Liver (tissue), 9 donors: Measurements from ENCODE around the gene CHN2. TPM values are rescaled to one million over a fixed set of nuclear protein-coding genes. Genes with fewer than 3 reads are reported as not detected.

ENCODE experiments used
- DNase-seq: peaks from one replicate; pipeline ENCODE4 v3.0.0-alpha.2; 2017; ENCODE audit warnings: low spot score
- H3K27ac ChIP-seq, 2 donors: one replicate each; pipeline ENCODE4 v1.7.0; 2013; ENCODE audit warnings: inconsistent platforms in 2 of 2, low read length in 2 of 2, control low read depth in 1 of 2, low read depth in 1 of 2, mild to moderate bottlenecking in 1 of 2
- H3K27me3 ChIP-seq, 4 donors: one replicate each; pipeline versions ENCODE4 v1.6.1 to v1.7.0; 2013; ENCODE audit warnings: low read length in 3 of 4, inconsistent platforms in 1 of 4, mild to moderate bottlenecking in 1 of 4, moderate library complexity in 1 of 4; ENCODE audit not compliant: control insufficient read depth in 4 of 4, insufficient read depth in 4 of 4
- H3K36me3 ChIP-seq, 4 donors: one replicate each; pipeline versions ENCODE4 v1.6.1 to v1.7.0; 2013; ENCODE audit warnings: low read length in 3 of 4, mild to moderate bottlenecking in 3 of 4, low read depth in 1 of 4, moderate library complexity in 1 of 4; ENCODE audit not compliant: control insufficient read depth in 4 of 4, insufficient read depth in 3 of 4
- H3K4me1 ChIP-seq, 4 donors: one replicate each; pipeline versions ENCODE4 v1.6.1 to v1.7.0; 2013; ENCODE audit warnings: low read length in 3 of 4, mild to moderate bottlenecking in 3 of 4, moderate library complexity in 1 of 4; ENCODE audit not compliant: control insufficient read depth in 4 of 4, insufficient read depth in 4 of 4
- H3K4me3 ChIP-seq, 3 donors: one replicate each; pipeline versions ENCODE4 v1.6.1 to v1.7.0; 2013; ENCODE audit warnings: low read length in 3 of 3, control low read depth in 1 of 3, low read depth in 1 of 3, mild to moderate bottlenecking in 1 of 3
- H3K9ac ChIP-seq, 2 donors: one replicate each; pipeline ENCODE4 v1.7.0; 2013; ENCODE audit warnings: low read length in 2 of 2, mild to moderate bottlenecking in 2 of 2, moderate library complexity in 2 of 2, control low read depth in 1 of 2, low read depth in 1 of 2
- H3K9me3 ChIP-seq, 4 donors: one replicate each; pipeline versions ENCODE4 v1.6.1 to v1.7.0; 2013; ENCODE audit warnings: low read length in 3 of 4; ENCODE audit not compliant: control insufficient read depth in 4 of 4
- CTCF ChIP-seq: fragments of 150-350 bp; IDR thresholded peaks from 2 replicates; pipeline ENCODE4 v1.5.1; 2017; ENCODE audit warnings: improper control_type of control experiment, low read depth, low read length; ENCODE audit not compliant: missing input control
- FOXA2 ChIP-seq: IDR thresholded peaks from 2 replicates; pipeline ENCODE4 v1.6.1; 2016; ENCODE audit warnings: antibody characterized with exemption
- GABPA ChIP-seq, 2 donors: IDR thresholded peaks in 1 of 2; conservative IDR thresholded peaks in 1 of 2; 2 replicates each; pipeline ENCODE4 v1.6.1; 2016; ENCODE audit warnings: antibody characterized with exemption in 2 of 2, mild to moderate bottlenecking in 1 of 2, moderate library complexity in 1 of 2
- HNF4A ChIP-seq, 2 donors: conservative IDR thresholded peaks; 2 replicates each; pipeline ENCODE4 v1.6.1; 2016; ENCODE audit warnings: antibody characterized with exemption in 2 of 2, mild to moderate bottlenecking in 2 of 2
- HNF4G ChIP-seq: IDR thresholded peaks from 2 replicates; pipeline ENCODE4 v1.6.1; 2016; ENCODE audit warnings: antibody characterized with exemption
- RAD21 ChIP-seq, 2 donors: IDR thresholded peaks; 2 replicates each; pipeline ENCODE4 v1.6.1; 2016; ENCODE audit warnings: antibody characterized with exemption in 2 of 2, mild to moderate bottlenecking in 2 of 2
- REST ChIP-seq: IDR thresholded peaks from 2 replicates; pipeline ENCODE4 v1.6.1; 2016; ENCODE audit warnings: antibody characterized with exemption, mild to moderate bottlenecking
- SP1 ChIP-seq: IDR thresholded peaks from 2 replicates; pipeline ENCODE4 v1.6.1; 2018; ENCODE audit warnings: antibody characterized with exemption, mild to moderate bottlenecking
- TAF1 ChIP-seq: conservative IDR thresholded peaks from 2 replicates; pipeline ENCODE4 v1.6.1; 2016; ENCODE audit warnings: antibody characterized with exemption, mild to moderate bottlenecking
- WGBS: extraction: QIAGEN DNeasy Blood & Tissue Kit; methylation state at CpG from one replicate; pipeline ENCODE4 v1.1.7; 2013; 5-methylcytosine and 5-hydroxymethylcytosine counted together
- polyA plus RNA-seq, 2 donors: library from polyadenylated mRNA; stranded (reverse) in 1 of 2; unstranded in 1 of 2; fragments of 200-250 nt in 1 of 2; fragments of >200 nt in 1 of 2; fragmentation: Nextera tagmentation in 1 of 2; extraction: Ambion mirVana in 1 of 2; gene quantifications; one replicate each; pipeline versions ENCODE4 v1.2.1 to v1.2.3, GENCODE V29; 2013 to 2015
- total RNA-seq, 2 donors: library from RNA; depleted of rRNA; stranded (reverse); fragments of >200 nt; gene quantifications; one replicate each; pipeline ENCODE4 v1.2.3, GENCODE V29; 2014
- donor health status: healthy.
- donor health status: healthy.
- donor health status: healthy.
- donor health status: healthy.
- donor health status: healthy.

Gene CHN2
- total and polyA plus RNA-seq, 4 donors = 8.3 to 25.4 (median 17.8) TPM

- DNase-seq = no peak
- no peaks in the 10 kb centered on the region for H3K9me3 ChIP-seq
- no peak overlapping the region for H3K27ac ChIP-seq
- no peak overlapping the region for H3K9ac ChIP-seq
- H3K27me3 ChIP-seq = no peaks in the 10 kb centered on the region
- peaks cover 1 to 15% (median 7%) of the 10 kb centered on the region in 4 donors for H3K4me1 ChIP-seq
- H3K4me3 ChIP-seq = no peak overlapping the region
- H3K36me3 ChIP-seq = no peaks in the 10 kb centered on the region
- TF ChIP-seq HNF4G (no peak), CTCF (no peak)
- 93% methylated on average over 8 of the region's 8 CpGs for WGBS
These were observed 146.1 kb downstream of the CHN2 start for GRCh38 chr7:29340696-29341095.

DNA sequence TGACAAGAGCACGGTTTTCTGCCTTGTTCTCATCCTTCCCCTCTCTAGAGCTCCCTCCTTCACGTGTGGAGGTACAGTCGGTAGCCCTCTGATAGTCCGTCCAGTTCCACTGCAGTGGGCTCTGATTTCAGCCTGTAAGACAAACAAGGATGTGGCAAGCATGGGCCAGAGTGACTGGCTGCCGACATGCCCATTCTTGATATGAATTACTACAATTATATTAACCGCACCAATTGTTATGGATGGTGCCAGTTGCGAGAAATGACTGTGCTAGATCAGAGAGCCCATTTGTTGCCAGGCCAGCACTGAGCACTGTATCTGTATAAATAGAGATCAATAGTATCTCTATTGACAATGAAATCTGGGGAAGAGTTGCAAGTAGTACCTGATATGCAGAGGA lies 146.6 kb downstream of the CHN2 start:
- TF ChIP-seq HNF4G (no peak), REST (no peak)
- 70% methylated on average over 7 of the region's 7 CpGs for WGBS
- Histone ChIP-seq H3K9ac (no peak overlapping the region), H3K4me3 (no peak overlapping the region), H3K36me3 (no peaks in the 10 kb centered on the region), H3K4me1 (peaks cover 1 to 15% (median 7%) of the 10 kb centered on the region in 4 donors), H3K27me3 (no peaks in the 10 kb centered on the region), H3K9me3 (no peaks in the 10 kb centered on the region), H3K27ac (no peak overlapping the region)
- DNase-seq = no peak

- no peaks in the 10 kb centered on the region for H3K27me3 ChIP-seq
- H3K36me3 ChIP-seq = no peaks in the 10 kb centered on the region
- no peak for DNase-seq
- H3K9ac ChIP-seq = no peak overlapping the region
- H3K27ac ChIP-seq = no peak overlapping the region
- 72% methylated on average over 3 of the region's 3 CpGs for WGBS
- no peak overlapping the region for H3K4me3 ChIP-seq
- no peak for TF ChIP-seq HNF4A (conservative IDR thresholded peaks at IDR 0.05)
- no peak for TF ChIP-seq FOXA2
- no peak for TF ChIP-seq TAF1
- TF ChIP-seq RAD21 (IDR thresholded peaks at IDR 0.05) = no peak
- TF ChIP-seq SP1 = no peak
- no peak for TF ChIP-seq HNF4G
- TF ChIP-seq GABPA (IDR thresholded peaks at IDR 0.05 in 1 of 2, conservative IDR thresholded peaks at IDR 0.05 in 1 of 2) = no peak
- peaks cover 0 to 5% (median under 1%) of the 10 kb centered on the region in 4 donors for H3K4me1 ChIP-seq
- no peaks in the 10 kb centered on the region for H3K9me3 ChIP-seq
These were observed 148.2 kb downstream of the CHN2 start for GRCh38 chr7:29342761-29343160.
